OCI-LY7 (cell line): ENCODE measurements around the gene API5. TPM values are rescaled to one million over a fixed set of nuclear protein-coding genes. Genes with fewer than 3 reads are reported as not detected.

Experiments
- Bru-seq: library from RNA; stranded (reverse); fragments of 400-500 nt; gene quantifications from one replicate; lab custom pipeline; 2021; lab: Mats Ljungman, UMichigan
- BruChase-seq, 2 experiments: library from RNA; stranded (reverse); fragments of 400-500 nt; gene quantifications; one replicate each; lab custom pipeline; 2021; lab: Mats Ljungman, UMichigan
- BruUV-seq: library from RNA; stranded (reverse); fragments of 400-500 nt; replicated peaks from 2 replicates; lab custom pipeline; 2021; lab: Mats Ljungman, UMichigan
- CTCF ChIA-PET: fragments of 300-600 bp; sonication (Branson Sonifier 250); formaldehyde crosslinking; loops from one replicate; lab custom pipeline; 2022; ENCODE audit warnings: antibody characterized with exemption; ENCODE audit not compliant: unreplicated experiment; lab: Charles Lee
- POLR2A ChIA-PET: fragments of 300-600 bp; sonication (Branson Sonifier 250); formaldehyde crosslinking; loops from one replicate; lab custom pipeline; 2022; ENCODE audit warnings: antibody characterized with exemption; lab: Charles Lee
- DNase-seq: peaks from one replicate; pipeline ENCODE4 v3.0.0-alpha.2; 2015; ENCODE audit warnings: low spot score
- H2AFZ ChIP-seq: fragments of 200-600 bp; sonication (generic), shearing (Covaris generic); 2 replicates; pipeline ENCODE4 v1.6.1; 2014; ENCODE audit warnings: mild to moderate bottlenecking, antibody characterized with exemption, low read length, moderate library complexity
- H3K27ac ChIP-seq: fragments of 200-600 bp; sonication (generic); 2 replicates; pipeline ENCODE4 v1.5.1; 2014; ENCODE audit warnings: mixed run types, low read depth, mild to moderate bottlenecking, moderate library complexity, low read length, inconsistent platforms; ENCODE audit not compliant: poor library complexity, severe bottlenecking
- H3K36me3 ChIP-seq: fragments of 200-600 bp; sonication (generic); 2 replicates; pipeline ENCODE4 v1.6.1; 2014; ENCODE audit warnings: mild to moderate bottlenecking, antibody characterized with exemption, low read length, moderate library complexity, mixed read lengths; ENCODE audit not compliant: insufficient read depth
- H3K4me1 ChIP-seq: fragments of 200-600 bp; sonication (generic); 2 replicates; pipeline ENCODE4 v1.5.1; 2014; ENCODE audit warnings: mild to moderate bottlenecking, low read length; ENCODE audit not compliant: insufficient read depth, poor library complexity, severe bottlenecking
- H3K4me2 ChIP-seq: fragments of 200-600 bp; sonication (generic); 2 replicates; pipeline ENCODE4 v1.6.1; 2014; ENCODE audit warnings: mild to moderate bottlenecking, low read length
- H3K4me3 ChIP-seq: fragments of 200-600 bp; sonication (generic); 2 replicates; pipeline ENCODE4 v1.5.1; 2014; ENCODE audit warnings: mild to moderate bottlenecking, low read depth, low read length; ENCODE audit not compliant: poor library complexity, severe bottlenecking
- H3K79me2 ChIP-seq: fragments of 200-600 bp; sonication (generic); 2 replicates; pipeline ENCODE4 v1.6.1; 2016; ENCODE audit warnings: low read depth, mild to moderate bottlenecking, low read length, moderate library complexity, mixed read lengths; ENCODE audit not compliant: insufficient read depth
- H3K9me2 ChIP-seq: fragments of 200-600 bp; sonication (generic); 2 replicates; pipeline ENCODE4 v1.6.1; 2016; ENCODE audit warnings: mild to moderate bottlenecking, low read length, mixed read lengths; ENCODE audit not compliant: insufficient read depth
- H3K9me3 ChIP-seq: fragments of 200-600 bp; sonication (generic); 2 replicates; pipeline ENCODE4 v1.6.1; 2014; ENCODE audit warnings: mild to moderate bottlenecking, mixed run types, low read length, mixed read lengths
- H4K20me1 ChIP-seq: fragments of 200-600 bp; sonication (generic); 2 replicates; pipeline ENCODE4 v1.6.1; 2014; ENCODE audit warnings: mild to moderate bottlenecking, antibody characterized with exemption, low read length, moderate library complexity, mixed read lengths; ENCODE audit not compliant: insufficient read depth
- CTCF ChIP-seq: fragments of 200-600 bp; sonication (generic); conservative IDR thresholded peaks from 2 replicates; pipeline ENCODE4 v1.5.1; 2014; ENCODE audit warnings: mild to moderate bottlenecking, antibody characterized with exemption, low read length, moderate library complexity, mixed read lengths
- EZH2phosphoT487 ChIP-seq: fragments of 200-600 bp; sonication (generic); IDR thresholded peaks from 2 replicates; pipeline ENCODE4 v1.6.1; 2018; ENCODE audit warnings: low read depth, borderline replicate concordance, mild to moderate bottlenecking, mixed run types, antibody characterized with exemption, low read length, moderate library complexity, mixed read lengths
- intact Hi-C: fragments of 100-400 bp; cut with micrococcal nuclease; formaldehyde crosslinking; loops from one replicate; pipeline ENCODE4 v1.10.0; 2022; ENCODE audit not compliant: unreplicated experiment
- long read RNA-seq: library from polyadenylated mRNA; stranded (forward); transcript quantifications from one replicate; pipeline ENCODE4 v2.0.0, GENCODE V29; 2022
- total RNA-seq, 2 experiments: library from RNA; depleted of rRNA in 1 of 2; stranded (reverse); fragments of >200 nt in 1 of 2; shearing (Covaris generic) in 1 of 2; gene quantifications; 2 replicates each; pipeline ENCODE4 v1.2.3, GENCODE V29; 2014 to 2022

Gene API5
- 71.1 and 98.0 TPM in 2 replicates for total RNA-seq (2014; rRNA removed; shearing (Covaris generic))
- total RNA-seq (2022) = 119 and 141 TPM in 2 replicates
- Bru-seq, nascent RNA = percentile 95 among the genes with signal in this experiment
- percentile 98 among the genes with signal in this experiment for BruChase-seq, experiment 1, labeled RNA remaining after a 6-hour chase
- percentile 96 among the genes with signal in this experiment for BruChase-seq, experiment 2, labeled RNA remaining after a 2-hour chase
- long read RNA-seq, transcript API5-208 (14 exons, 1,868 nt) = minor isoform, 165 of 486 reads
- long read RNA-seq, transcript API5-201 (14 exons, 3,714 nt) = major isoform, 232 of 486 reads
- long read RNA-seq, transcript API5-210 (13 exons, 1,760 nt) = minor isoform, 12 of 486 reads
- long read RNA-seq, transcript API5-203 (15 exons, 2,257 nt) = minor isoform, 11 of 486 reads
- long read RNA-seq, partial matches to known transcripts = 13 of 486 reads
- long read RNA-seq, other reads (novel, unspliced or antisense) = 53 of 486 reads

- peaks cover 52% of the 10 kb centered on the region for H3K79me2 ChIP-seq
- H2AFZ ChIP-seq = peak within 1 kb of the TSS; percentile 94; the same call in 1 of the 2 replicates
- TSS peak; percentile 51 for BruUV-seq
- H4K20me1 ChIP-seq = peaks cover 28% of the 10 kb centered on the region
- CTCF ChIA-PET = interaction anchor here (0.6 to 2.2 kb wide), 5 partner anchors 46 to 1477 kb away, joined by 3 to 5 read pairs (median 5); no protein-coding TSS in a partner anchor
- peak within 1 kb of the TSS; percentile 85 for H3K4me3 ChIP-seq
- H3K9me3 ChIP-seq = no peaks in the 10 kb centered on the region
- POLR2A ChIA-PET = interaction anchor here (0.6 to 2.7 kb wide), 14 partner anchors 11 to 1293 kb away, joined by 3 to 32 read pairs (median 4); partner anchors contain the start of gene TTC17
- H3K9me2 ChIP-seq = no peaks in the 10 kb centered on the region
- intact Hi-C loops = loop anchor here (1.0 to 5.0 kb wide), 2 partner anchors 47 to 105 kb away; no protein-coding TSS in a partner anchor
- H3K36me3 ChIP-seq = peaks cover 19% of the 10 kb centered on the region
- peak within 1 kb of the TSS; percentile 92 for H3K4me2 ChIP-seq
- DNase-seq = peak; percentile 96
- peak; percentile 82 for TF ChIP-seq CTCF
- no peak for TF ChIP-seq EZH2phosphoT487
- peaks cover 22% of the 10 kb centered on the region for H3K4me1 ChIP-seq
- peak within 1 kb of the TSS; percentile 45 for H3K27ac ChIP-seq
These were observed at the start of gene API5 for GRCh38 chr11:43311791-43312607. API5 (plus strand) TSS chr11:43311996; CDS start chr11:43312128, 132 bp downstream.

DNA sequence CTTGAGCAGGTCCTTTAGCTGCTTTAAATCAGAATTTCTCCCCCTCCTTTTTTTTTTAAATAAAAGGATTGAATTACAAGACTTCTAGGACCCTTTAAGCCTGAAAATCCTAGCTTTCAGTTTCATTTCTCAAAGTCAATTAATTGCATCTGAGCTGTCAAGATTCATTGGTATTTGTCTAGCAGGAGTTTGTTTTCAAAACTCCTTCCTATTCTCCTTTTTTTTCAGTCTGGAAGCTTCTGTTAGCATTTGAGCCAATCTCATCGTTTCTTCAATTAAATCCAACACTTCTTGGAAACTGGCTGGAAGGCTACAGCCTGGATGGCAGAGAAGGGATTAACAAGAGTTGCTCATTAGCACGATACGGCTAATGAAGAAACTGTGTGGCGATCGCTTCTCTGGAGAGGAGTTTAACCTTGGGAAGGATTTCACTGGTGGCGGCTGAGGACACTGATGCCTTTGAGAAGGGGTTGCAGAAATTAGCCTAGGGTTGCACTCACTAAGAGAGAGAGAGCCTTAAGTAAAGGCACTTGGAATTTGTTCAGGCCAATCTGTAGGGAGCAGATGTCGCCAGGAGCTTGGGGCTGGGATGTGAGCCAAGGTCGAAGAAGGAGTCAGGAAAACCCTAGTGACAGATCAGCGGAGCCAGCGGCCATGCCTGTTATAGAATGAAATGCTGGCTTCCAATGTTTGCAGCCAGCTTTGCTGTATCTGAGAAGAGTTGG is 43.8 kb upstream of the API5 start:
- intact Hi-C loops = loop anchor here (10.0 kb wide), 1 partner anchor 73 kb away; no protein-coding TSS in a partner anchor
- H3K79me2 ChIP-seq = no peaks in the 10 kb centered on the region
- no peak for TF ChIP-seq EZH2phosphoT487
- no peak for TF ChIP-seq CTCF
- no peak for DNase-seq
- no peaks in the 10 kb centered on the region for H3K9me3 ChIP-seq
- no peaks in the 10 kb centered on the region for H3K9me2 ChIP-seq
- no TSS peak for BruUV-seq
- no peak overlapping the region for H3K4me3 ChIP-seq
- ChIA-PET CTCF (no interaction called here), POLR2A (interaction anchor here (0.6 to 0.7 kb wide), 2 partner anchors 249 to 416 kb away, joined by 3 to 4 read pairs; no protein-coding TSS in a partner anchor)
- no peaks in the 10 kb centered on the region for H3K36me3 ChIP-seq
- no peak overlapping the region for H3K4me2 ChIP-seq
- H3K27ac ChIP-seq = no peak overlapping the region
- no peak overlapping the region for H2AFZ ChIP-seq
- no peaks in the 10 kb centered on the region for H3K4me1 ChIP-seq
- no peaks in the 10 kb centered on the region for H4K20me1 ChIP-seq
